Ascending aorta (tissue), 2 donors: ENCODE results near the gene OR1E1. TPM values are rescaled to one million over a fixed set of nuclear protein-coding genes. Genes with fewer than 3 reads are reported as not detected.
"Not testable (repeated sequence)": the region's sequence is repeated elsewhere in the genome, so short reads cannot be mapped to it uniquely, and the experiment has no call there.

Experiments
- DNase-seq, 2 donors: peaks; one replicate each; pipeline ENCODE4 v3.0.0-alpha.2; 2019; ENCODE audit warnings: low spot score in 2 of 2
- H3K27ac ChIP-seq, 2 donors: fragments of 200-600 bp; sonication (generic); one replicate each; pipeline ENCODE4 v1.5.1; 2016 to 2017; ENCODE audit warnings: mild to moderate bottlenecking in 1 of 2
- H3K27me3 ChIP-seq: fragments of 200-600 bp; sonication (generic); one replicate; pipeline ENCODE4 v1.5.1; 2017
- H3K36me3 ChIP-seq, 2 donors: fragments of 200-600 bp; sonication (generic); one replicate each; pipeline ENCODE4 v1.5.1; 2016
- H3K4me1 ChIP-seq, 2 donors: fragments of 200-600 bp; sonication (generic); one replicate each; pipeline ENCODE4 v1.5.1; 2016 to 2017; ENCODE audit warnings: mild to moderate bottlenecking in 1 of 2
- H3K4me3 ChIP-seq, 2 donors: fragments of 200-600 bp; sonication (generic); one replicate each; pipeline ENCODE4 v1.5.1; 2016 to 2017; ENCODE audit warnings: mild to moderate bottlenecking in 1 of 2
- H3K9me3 ChIP-seq, 2 donors: fragments of 200-600 bp; sonication (generic); one replicate each; pipeline ENCODE4 v1.5.1; 2016
- CTCF ChIP-seq, 3 experiments: fragments of 200-600 bp in 2 of 3; fragments of 450-650 bp in 1 of 3; sonication (generic) in 2 of 3; IDR thresholded peaks; one replicate each; pipeline ENCODE4 v1.5.1; 2016 to 2019; ENCODE audit warnings: antibody characterized with exemption in 3 of 3, mild to moderate bottlenecking in 1 of 3, moderate library complexity in 1 of 3
- intact Hi-C: fragments of 100-400 bp; cut with DNase I; formaldehyde crosslinking; loops from one replicate; pipeline ENCODE4 v1.15.1; 2023
- total RNA-seq: library from RNA; depleted of rRNA; stranded (reverse); fragments of >200 nt; gene quantifications from one replicate; pipeline ENCODE4 v1.1.0, GENCODE V29; 2016

The OR1E1 gene
- total RNA-seq, 1 donor from 2014 or later, result not detected

- intact Hi-C loops, result no loop called here
- H3K36me3 ChIP-seq, result no peaks in the 10 kb centered on the region
- no peak overlapping the region for H3K27ac ChIP-seq
- no peaks in the 10 kb centered on the region for H3K4me1 ChIP-seq
- DNase-seq, result no peak
- H3K9me3 ChIP-seq, result no peaks in the 10 kb centered on the region
- no peak for TF ChIP-seq CTCF (IDR thresholded peaks at IDR 0.05)
- H3K27me3 ChIP-seq, result no peaks in the 10 kb centered on the region
- no peak overlapping the region for H3K4me3 ChIP-seq
Measured at GRCh38 chr17:3418222-3418621, 20.0 kb upstream of the OR1E1 start.

GRCh38 chr17:3415610-3416009 lies 17.4 kb upstream of the OR1E1 start:
- Histone ChIP-seq H3K27me3 (no peaks in the 10 kb centered on the region), H3K4me1 (no peaks in the 10 kb centered on the region), H3K27ac (no peak overlapping the region), H3K36me3 (no peaks in the 10 kb centered on the region), H3K4me3 (no peak overlapping the region), H3K9me3 (no peaks in the 10 kb centered on the region)
- DNase-seq, result no peak
- intact Hi-C loops, result no loop called here
- TF ChIP-seq CTCF (IDR thresholded peaks at IDR 0.05), result no peak

GRCh38 chr17:3412216-3412615 lies 14.0 kb upstream of the OR1E1 start:
- H3K27ac ChIP-seq, H3K27me3 ChIP-seq, H3K4me1 ChIP-seq, DNase-seq, H3K4me3 ChIP-seq, H3K36me3 ChIP-seq, intact Hi-C loops: not testable (repeated sequence)
- H3K9me3 ChIP-seq, result peaks cover 0 to 11% of the 10 kb centered on the region in 2 donors

- H3K27ac ChIP-seq, result no peak within 1 kb of the TSS
- H3K27me3 ChIP-seq, result no peaks in the 10 kb centered on the region
- intact Hi-C loops, result no loop called here
- H3K36me3 ChIP-seq, result no peaks in the 10 kb centered on the region
- DNase-seq, result no peak
- H3K4me3 ChIP-seq, result no peak within 1 kb of the TSS
- H3K4me1 ChIP-seq, result no peaks in the 10 kb centered on the region
- H3K9me3 ChIP-seq, result peaks cover 0 to 11% of the 10 kb centered on the region in 2 donors
- no peak for TF ChIP-seq CTCF (IDR thresholded peaks at IDR 0.05)
Measured at GRCh38 chr17:3411070-3411469, 12.9 kb upstream of the OR1E1 start, which contains the start of gene OR3A3. TSS of gene OR3A3 (plus strand) at chr17:3411370.

- DNase-seq, H3K36me3 ChIP-seq, intact Hi-C loops, H3K4me3 ChIP-seq, H3K27ac ChIP-seq, H3K27me3 ChIP-seq, H3K4me1 ChIP-seq: not testable (repeated sequence)
- peaks cover 0 to 11% of the 10 kb centered on the region in 2 donors for H3K9me3 ChIP-seq
Measured at GRCh38 chr17:3403856-3404255, 5.6 kb upstream of the OR1E1 start.

- Histone ChIP-seq H3K27ac (no peak overlapping the region), H3K4me3 (no peak overlapping the region), H3K4me1 (no peaks in the 10 kb centered on the region), H3K36me3 (no peaks in the 10 kb centered on the region), H3K9me3 (no peaks in the 10 kb centered on the region), H3K27me3 (no peaks in the 10 kb centered on the region)
- no peak for DNase-seq
- no peak for TF ChIP-seq CTCF (IDR thresholded peaks at IDR 0.05)
- intact Hi-C loops, result no loop called here
Measured at GRCh38 chr17:3401786-3402185, 3.6 kb upstream of the OR1E1 start.

- no peak for DNase-seq
- H3K36me3 ChIP-seq, result no peaks in the 10 kb centered on the region
- H3K9me3 ChIP-seq, result no peaks in the 10 kb centered on the region
- no peak for TF ChIP-seq CTCF (IDR thresholded peaks at IDR 0.05)
- no peak overlapping the region for H3K4me3 ChIP-seq
- H3K27ac ChIP-seq, result no peak overlapping the region
- no peaks in the 10 kb centered on the region for H3K4me1 ChIP-seq
- H3K27me3 ChIP-seq, result no peaks in the 10 kb centered on the region
- intact Hi-C loops, result no loop called here
Measured at GRCh38 chr17:3400055-3400454, 1.8 kb upstream of the OR1E1 start.

GRCh38 chr17:3397801-3398200 lies 409 bp downstream of the OR1E1 start:
- H3K27me3 ChIP-seq, H3K27ac ChIP-seq, H3K4me3 ChIP-seq, H3K4me1 ChIP-seq, H3K36me3 ChIP-seq, DNase-seq, intact Hi-C loops, H3K9me3 ChIP-seq: not testable (repeated sequence)
